Motor neuron (in vitro differentiated cells): ENCODE measurements around the gene GPR78. TPM values are rescaled to one million over a fixed set of nuclear protein-coding genes. Genes with fewer than 3 reads are reported as not detected.

Source experiments
- ATAC-seq, 8 experiments: fragments of 200-7000 bp; cut with Tn5 transposase; replicated peaks in 6 of 8; 2 replicates each; pipeline ENCODE4 v1.8.0; 2021; ENCODE audit warnings: mild to moderate bottlenecking in 8 of 8, moderate library complexity in 8 of 8
- H3K27ac ChIP-seq, 2 donors: fragments of 250-450 bp; sonication (Bioruptor Pico); 2 replicates each; pipeline ENCODE4 v1.9.0; 2021; ENCODE audit warnings: antibody characterized with exemption in 2 of 2, mild to moderate bottlenecking in 2 of 2, moderate library complexity in 1 of 2
- H3K4me1 ChIP-seq, 2 donors: fragments of 250-450 bp; sonication (Bioruptor Pico); replicated peaks in 1 of 2; 2 replicates each; pipeline ENCODE4 v1.6.1; 2021; ENCODE audit warnings: antibody characterized with exemption in 2 of 2, mild to moderate bottlenecking in 2 of 2, moderate library complexity in 1 of 2
- H3K4me3 ChIP-seq, 5 donors: fragments of 250-450 bp; sonication (Bioruptor Pico); 2 replicates each; pipeline ENCODE4 v1.9.0; 2021; ENCODE audit warnings: antibody characterized with exemption in 5 of 5, mild to moderate bottlenecking in 5 of 5, moderate library complexity in 4 of 5
- WGBS, 10 experiments: fragments of 450-650 bp; shearing (Covaris generic); methylation state at CpG; one replicate each; pipeline ENCODE4 v1.0.0; 2022; 5-methylcytosine and 5-hydroxymethylcytosine counted together
- in situ Hi-C, 9 experiments: fragments of 400-800 bp; cut with MboI; loops; one replicate each; pipeline ENCODE4 v1.15.0; 2021; ENCODE audit warnings: low sequenced_read_pairs in 9 of 9, low pct_unique_long_range_greater_than_20kb in 2 of 9; ENCODE audit not compliant: unreplicated experiment in 9 of 9
- total RNA-seq, 8 experiments: library from RNA; unstranded; fragments of 300-600 nt; gene quantifications; 2 replicates each; pipeline versions ENCODE4 v1.2.3 to v1.2.4, GENCODE V29; 2022

The GPR78 gene
- total RNA-seq, 8 experiments from 2014 or later, result 0.05 to 1.9 (median 0.59) TPM

DNA sequence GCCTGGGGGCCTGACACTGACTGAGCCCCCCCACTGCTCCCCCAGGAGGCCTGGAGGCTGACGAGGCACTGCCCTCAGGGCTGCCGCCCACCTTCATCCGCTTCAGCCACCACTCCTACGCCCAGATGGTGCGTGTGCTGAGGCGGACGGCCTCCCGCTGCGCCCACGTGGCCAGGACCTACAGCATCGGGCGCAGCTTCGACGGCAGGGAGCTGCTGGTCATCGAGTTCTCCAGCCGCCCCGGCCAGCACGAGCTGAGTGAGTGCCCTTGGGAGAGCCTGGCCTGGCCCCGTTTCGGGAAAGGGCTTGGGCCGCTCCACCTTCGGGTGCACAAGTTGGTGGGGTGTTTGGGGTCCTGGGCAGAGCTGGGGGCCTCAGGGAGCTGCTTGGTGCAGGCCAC lies 23.7 kb downstream of the GPR78 start:
- 60 to 80% methylated on average over 1 of the region's 22 CpGs; no CpG with 5 or more reads in 8 of the 10 experiments for WGBS, 10 experiments
- in situ Hi-C loops, result no loop called here
- no peaks in the 10 kb centered on the region for H3K4me1 ChIP-seq
- no peak overlapping the region for H3K4me3 ChIP-seq
- H3K27ac ChIP-seq, result no peak overlapping the region
- no peak for ATAC-seq

DNA sequence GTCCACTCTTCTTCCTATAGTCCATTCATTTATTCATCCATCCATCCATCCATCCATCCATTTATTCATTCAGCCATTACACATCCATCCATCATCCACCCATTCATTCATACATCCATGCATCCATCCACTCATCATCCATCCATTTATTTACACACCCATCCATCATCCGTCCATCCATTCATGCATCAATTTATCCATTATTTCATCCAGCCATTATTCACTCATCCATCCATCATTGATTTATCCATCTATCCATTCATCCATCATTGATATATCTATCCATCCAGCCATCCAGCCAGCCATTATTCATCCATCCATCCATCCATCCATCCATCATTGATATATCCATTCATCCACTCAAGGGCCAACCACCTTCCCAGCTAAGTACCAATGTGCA lies 25.1 kb downstream of the GPR78 start:
- H3K27ac ChIP-seq, result no peak overlapping the region
- 33 to 100% (median 89%) methylated on average over 1 of the region's 1 CpG; no CpG with 5 or more reads in 3 of the 10 experiments for WGBS, 10 experiments
- no peak for ATAC-seq
- no peaks in the 10 kb centered on the region for H3K4me1 ChIP-seq
- in situ Hi-C loops, result no loop called here
- no peak overlapping the region for H3K4me3 ChIP-seq

DNA sequence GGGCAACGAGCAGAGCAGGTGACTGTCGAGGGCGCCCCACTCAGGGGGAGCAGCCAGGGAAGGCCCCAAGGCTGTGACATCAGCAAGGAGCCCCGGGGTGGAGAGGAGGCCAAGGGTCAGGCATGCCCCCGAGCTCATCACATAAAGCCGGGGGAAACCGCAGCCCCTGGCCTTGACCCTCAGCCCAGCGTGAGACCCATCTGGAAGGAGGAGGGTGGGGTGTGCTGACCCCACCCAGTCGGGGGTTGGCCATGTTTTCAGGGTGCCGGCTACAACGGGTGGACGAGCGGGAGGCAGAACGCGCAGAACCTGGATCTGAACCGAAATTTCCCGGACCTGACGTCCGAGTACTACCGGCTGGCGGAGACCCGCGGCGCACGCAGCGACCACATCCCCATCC lies 26.3 kb downstream of the GPR78 start:
- in situ Hi-C loops, result no loop called here
- Histone ChIP-seq H3K4me3 (no peak overlapping the region), H3K27ac (no peak overlapping the region), H3K4me1 (no peaks in the 10 kb centered on the region)
- WGBS, 10 experiments, result 60 to 77% (median 63%) methylated on average over 1 to 6 of the region's 26 CpGs; no CpG with 5 or more reads in 6 of the 10 experiments
- ATAC-seq, result no peak

DNA sequence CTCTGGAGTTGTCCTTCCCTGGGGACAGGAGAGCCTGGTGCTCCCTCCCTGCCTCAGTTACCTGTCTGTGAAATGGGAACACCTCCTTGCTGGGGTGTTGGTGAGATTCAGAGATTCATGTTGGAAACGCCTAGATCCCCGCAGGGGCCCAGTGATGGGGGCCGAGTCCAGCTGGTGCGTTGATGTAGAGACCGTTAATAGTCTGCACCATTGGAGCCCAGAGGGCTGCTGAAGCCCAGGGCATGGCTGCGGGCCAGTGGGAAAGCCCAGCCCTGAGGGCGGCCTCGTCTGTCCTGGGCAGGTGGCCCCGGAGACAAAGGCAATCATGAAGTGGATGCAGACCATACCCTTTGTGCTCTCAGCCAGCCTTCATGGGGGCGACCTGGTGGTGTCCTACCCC lies 26.8 kb downstream of the GPR78 start:
- Histone ChIP-seq H3K4me1 (no peaks in the 10 kb centered on the region), H3K4me3 (no peak overlapping the region), H3K27ac (no peak overlapping the region)
- ATAC-seq, result no peak
- 33 to 100% (median 52%) methylated on average over 1 to 6 of the region's 10 CpGs; no CpG with 5 or more reads in 4 of the 10 experiments for WGBS, 10 experiments
- in situ Hi-C loops, result no loop called here

DNA sequence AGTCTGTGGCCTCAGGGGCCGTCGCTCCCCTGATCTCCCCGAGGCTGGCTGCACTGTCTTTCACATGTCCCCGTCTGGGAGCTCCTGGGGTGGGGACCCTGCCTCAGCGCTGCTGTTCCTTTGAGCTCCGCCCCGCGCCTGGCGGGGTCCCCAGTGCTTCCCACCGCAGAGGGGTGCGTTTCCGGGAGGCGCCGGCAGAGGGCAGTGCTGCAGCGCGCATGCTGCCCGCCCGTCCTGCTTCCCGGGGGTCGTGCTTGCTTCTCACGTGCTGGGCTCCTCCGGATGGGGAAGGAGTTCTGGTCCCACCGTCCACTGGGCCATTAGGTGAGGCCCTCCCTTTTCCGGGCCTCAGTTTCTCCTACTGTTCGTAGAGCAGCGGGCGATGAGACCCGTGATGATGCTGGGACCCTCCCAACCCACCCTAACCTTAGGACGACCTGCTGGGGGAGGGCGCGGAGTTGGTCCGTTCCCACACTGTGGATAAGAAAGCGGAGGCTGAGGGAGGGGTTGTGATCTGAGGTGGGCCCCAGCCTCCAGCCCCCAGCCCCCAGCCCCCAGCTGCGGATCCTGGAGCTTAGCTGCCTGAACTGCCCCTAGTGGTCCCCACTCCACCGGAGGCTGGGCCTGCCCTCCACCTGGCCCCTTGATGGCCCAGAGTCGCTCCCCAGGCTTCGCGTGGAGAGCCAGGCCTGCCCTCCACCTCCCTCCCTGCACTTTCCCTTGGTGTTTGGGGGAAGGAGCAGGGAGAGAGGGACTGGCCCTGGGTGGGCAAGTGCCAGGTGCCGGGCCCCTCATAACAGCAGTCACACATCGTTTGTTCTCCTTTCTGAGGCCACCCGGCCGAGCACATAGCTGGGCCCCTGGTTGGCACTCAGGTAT lies 27.6 kb downstream of the GPR78 start:
- no CpG with 5 or more reads among the region's 42 CpGs for WGBS, 10 experiments
- in situ Hi-C loops, result no loop called here
- Histone ChIP-seq H3K4me1 (no peaks in the 10 kb centered on the region), H3K4me3 (peak overlapping the region in 1 of 5 donors; percentile 11), H3K27ac (no peak overlapping the region)
- ATAC-seq, result peak in 7 of 8 experiments; percentile 4 to 87 (median 82)

DNA sequence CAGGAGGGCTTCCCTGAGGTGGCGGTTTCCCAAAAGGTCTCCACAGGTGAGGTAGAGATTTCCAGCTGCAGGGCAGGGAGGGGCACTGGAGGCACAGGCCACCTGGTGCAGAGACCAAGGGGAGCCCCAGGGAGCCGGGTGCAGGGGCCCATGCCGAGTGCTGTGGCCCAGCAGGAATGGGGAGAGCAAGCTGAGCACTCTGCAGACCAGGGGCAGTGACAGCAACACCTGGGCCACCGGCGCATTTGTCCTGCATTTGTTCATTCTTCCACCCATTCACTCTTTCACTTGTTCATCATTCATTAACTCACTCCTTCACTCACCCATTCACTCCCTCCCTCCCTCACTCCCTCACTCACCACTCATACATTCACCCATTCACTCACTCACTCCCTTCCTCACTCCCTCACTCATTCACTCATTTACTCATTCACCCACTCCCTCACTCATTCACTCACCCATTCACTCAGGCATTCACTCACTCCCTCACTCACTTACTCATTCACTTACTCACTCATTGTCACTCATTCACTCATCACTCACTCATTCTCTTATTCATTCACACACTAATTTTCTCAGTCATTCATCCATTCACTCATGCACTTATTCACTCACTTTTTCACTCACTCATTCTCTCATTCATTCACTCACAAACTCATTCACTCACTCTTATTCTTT lies 28.7 kb downstream of the GPR78 start:
- in situ Hi-C loops, result no loop called here
- Histone ChIP-seq H3K27ac (no peak overlapping the region), H3K4me3 (no peak overlapping the region), H3K4me1 (no peaks in the 10 kb centered on the region)
- ATAC-seq, result no peak
- WGBS, 10 experiments, result 50 to 100% (median 92%) methylated on average over 1 to 2 of the region's 5 CpGs; no CpG with 5 or more reads in 5 of the 10 experiments

DNA sequence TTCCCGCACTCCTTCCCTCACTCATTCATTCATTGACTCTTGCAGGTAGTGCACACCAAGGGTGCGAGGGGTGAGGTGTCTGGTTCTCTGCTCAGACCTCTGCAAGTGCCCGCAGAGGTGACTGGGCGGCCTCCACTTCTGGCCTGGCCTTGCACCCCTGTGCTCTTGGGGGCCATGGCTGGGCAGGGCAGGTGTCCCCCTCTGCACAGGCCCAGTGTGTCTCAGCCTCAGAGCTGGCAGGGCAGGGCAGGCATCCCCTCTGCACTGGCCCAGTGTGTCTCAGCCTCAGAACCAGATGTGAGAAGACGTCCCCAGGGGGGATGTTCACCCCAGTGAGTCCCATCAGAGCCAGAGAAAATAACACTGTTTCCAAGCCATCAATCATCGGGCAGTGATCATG lies 29.2 kb downstream of the GPR78 start:
- 73 to 100% (median 82%) methylated on average over 1 to 4 of the region's 6 CpGs for WGBS, 10 experiments
- no peak for ATAC-seq
- Histone ChIP-seq H3K4me1 (no peaks in the 10 kb centered on the region), H3K27ac (no peak overlapping the region), H3K4me3 (no peak overlapping the region)
- in situ Hi-C loops, result no loop called here

DNA sequence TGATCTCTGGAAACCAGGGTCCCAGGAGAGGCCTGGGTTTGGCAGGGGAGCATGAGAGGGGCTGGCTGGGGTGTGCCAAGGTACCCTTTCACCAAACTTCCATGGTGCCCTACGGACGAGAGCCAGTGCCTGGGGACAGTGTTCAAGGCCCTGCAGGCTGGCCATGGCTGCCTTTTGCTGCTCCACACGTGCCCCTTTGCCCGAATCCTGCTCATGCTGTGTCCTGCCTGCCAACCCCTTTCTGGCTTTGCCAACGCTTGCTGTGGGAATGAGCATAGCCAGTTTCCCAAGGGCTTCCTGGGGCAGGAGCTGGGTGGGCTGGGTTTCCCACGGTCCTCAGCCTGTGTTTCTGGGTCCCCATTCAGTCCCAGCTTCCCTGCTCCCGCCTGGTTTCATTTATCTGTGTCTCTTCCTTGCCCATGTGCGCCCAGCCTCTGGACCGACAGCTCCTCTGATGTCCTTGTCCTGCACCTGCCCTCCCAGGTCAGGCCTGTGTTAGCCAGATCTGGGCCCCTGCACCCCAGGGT lies 29.7 kb downstream of the GPR78 start:
- H3K4me1 ChIP-seq, result no peaks in the 10 kb centered on the region
- H3K4me3 ChIP-seq, result no peak overlapping the region
- WGBS, 10 experiments, result 42 to 100% (median 63%) methylated on average over 1 to 6 of the region's 9 CpGs; no CpG with 5 or more reads in 3 of the 10 experiments
- no peak overlapping the region for H3K27ac ChIP-seq
- ATAC-seq, result no peak
- in situ Hi-C loops, result no loop called here

DNA sequence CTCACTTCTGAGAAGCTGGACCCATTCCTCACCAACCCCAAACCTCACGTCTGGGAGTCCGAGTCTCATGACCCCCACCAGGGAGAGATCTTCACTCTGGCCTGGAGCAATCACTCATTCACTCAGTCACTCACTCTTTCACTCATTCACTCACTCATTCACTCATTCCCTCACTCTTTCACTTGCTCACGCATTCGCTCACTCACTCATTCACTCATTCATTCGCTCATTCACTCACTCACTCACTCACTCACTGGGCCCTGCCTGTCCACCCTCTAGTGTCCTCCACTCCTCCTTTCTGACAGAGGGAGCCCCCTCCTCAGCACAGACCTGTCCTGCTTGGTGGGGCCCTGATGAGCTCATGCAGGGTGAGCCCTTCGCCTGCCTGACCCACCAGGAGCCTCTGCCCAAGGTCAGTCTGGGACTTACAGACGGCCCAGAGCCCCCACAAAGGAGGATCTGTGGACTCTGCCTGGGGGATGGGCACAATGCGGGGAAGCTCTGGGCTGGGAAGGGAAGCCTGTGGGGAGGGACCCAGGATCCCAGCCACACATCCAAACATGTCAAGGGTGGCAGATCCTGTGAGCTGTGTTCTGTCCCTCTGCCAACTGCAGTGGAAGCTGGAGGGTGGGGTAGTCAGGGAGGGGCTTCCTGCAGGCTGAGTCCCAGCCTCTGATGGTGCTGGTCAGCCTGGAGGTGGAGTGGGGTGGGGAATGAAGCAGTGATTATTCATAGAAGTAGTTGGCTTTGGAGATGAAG lies 30.8 kb downstream of the GPR78 start:
- 33 to 83% (median 80%) methylated on average over 1 to 4 of the region's 8 CpGs; no CpG with 5 or more reads in 5 of the 10 experiments for WGBS, 10 experiments
- Histone ChIP-seq H3K4me3 (no peak overlapping the region), H3K27ac (no peak overlapping the region), H3K4me1 (no peaks in the 10 kb centered on the region)
- ATAC-seq, result peak in 2 of 8 experiments; percentile 65 to 78
- in situ Hi-C loops, result no loop called here

DNA sequence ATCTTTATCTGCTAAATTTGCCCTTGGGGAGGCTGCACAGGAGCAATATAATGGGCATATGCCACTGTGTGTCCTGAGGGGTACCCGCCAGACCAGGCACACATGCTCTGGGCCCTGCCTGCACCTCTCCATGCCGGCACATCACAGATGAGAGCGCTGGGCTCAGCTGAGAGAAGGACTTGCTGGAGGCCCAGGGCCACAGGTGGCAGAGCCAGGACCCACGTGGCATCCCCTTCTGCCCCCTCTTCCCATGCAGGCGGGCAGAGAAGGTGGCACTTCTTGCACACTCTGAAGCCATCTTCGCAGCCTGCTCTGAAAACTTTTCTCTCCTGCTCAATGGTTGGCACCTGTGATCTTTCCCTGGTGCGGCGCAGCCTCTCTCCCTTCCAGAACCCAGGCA lies 32.5 kb downstream of the GPR78 start:
- H3K27ac ChIP-seq, result no peak overlapping the region
- H3K4me1 ChIP-seq, result no peaks in the 10 kb centered on the region
- in situ Hi-C loops, result no loop called here
- 80 to 100% (median 83%) methylated on average over 1 to 4 of the region's 8 CpGs; no CpG with 5 or more reads in 3 of the 10 experiments for WGBS, 10 experiments
- no peak for ATAC-seq
- H3K4me3 ChIP-seq, result no peak overlapping the region

DNA sequence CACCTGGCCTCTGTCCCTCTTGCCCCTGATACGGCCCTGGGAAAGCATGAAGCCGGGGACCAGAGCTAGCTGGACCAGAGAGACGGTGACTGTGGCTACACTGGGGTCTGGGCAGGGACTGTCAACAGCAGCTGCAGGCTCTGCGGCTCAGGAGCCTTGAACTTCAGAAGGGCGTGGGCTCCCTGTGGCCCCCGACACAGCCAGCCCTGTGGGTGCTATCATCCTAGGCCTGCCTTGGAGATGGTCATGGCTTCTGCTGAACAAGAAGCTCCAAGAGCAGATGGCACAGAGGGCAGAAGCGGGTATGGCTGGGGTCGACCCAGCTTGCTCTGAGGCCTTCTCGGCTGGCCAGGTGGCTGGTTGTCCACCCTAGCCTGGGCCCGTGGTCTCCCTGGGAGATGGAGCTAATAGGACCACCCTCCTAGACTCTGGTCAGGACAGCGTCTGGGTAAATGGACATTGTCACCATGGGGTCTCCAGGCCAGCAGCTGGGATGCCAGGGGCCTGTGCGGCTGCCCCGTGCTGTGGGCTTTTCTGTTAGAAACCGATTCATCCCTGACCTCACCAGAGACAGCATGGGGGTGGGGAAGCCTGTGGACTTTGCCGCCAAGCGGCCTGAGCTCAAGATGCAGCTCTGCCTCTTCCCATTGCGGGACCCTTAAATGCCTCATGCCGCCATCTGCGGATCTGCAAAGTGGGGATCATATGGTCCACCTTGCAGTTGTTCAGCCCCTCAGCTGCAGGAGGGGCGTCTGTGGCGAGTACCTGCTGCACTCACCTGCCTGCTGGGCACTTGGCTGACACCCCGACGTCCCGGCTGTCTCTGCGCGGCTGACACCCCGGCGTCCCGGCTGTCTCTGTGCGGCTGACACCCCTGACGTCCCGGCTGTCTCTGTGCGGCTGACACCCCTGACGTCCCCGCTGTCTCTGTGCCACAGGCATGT lies 33.5 kb downstream of the GPR78 start:
- in situ Hi-C loops, result no loop called here
- Histone ChIP-seq H3K4me1 (no peaks in the 10 kb centered on the region), H3K27ac (no peak overlapping the region), H3K4me3 (no peak overlapping the region)
- ATAC-seq, result peak in 1 of 8 experiments; percentile 80
- 45 to 85% (median 83%) methylated on average over 2 to 21 of the region's 35 CpGs; no CpG with 5 or more reads in 4 of the 10 experiments for WGBS, 10 experiments
